Caco-2 (cell line): ENCODE data around the gene TIMP3. TPM values are rescaled to one million over a fixed set of nuclear protein-coding genes. Genes with fewer than 3 reads are reported as not detected.

ENCODE experiments used
- BruUV-seq: library from RNA; stranded (reverse); fragments of 400-500 nt; replicated peaks from 2 replicates; lab custom pipeline; 2021; lab: Mats Ljungman, UMichigan
- CTCF ChIA-PET: fragments of 300-600 bp; sonication (Branson Sonifier 250); formaldehyde crosslinking; loops from one replicate; lab custom pipeline; 2022; ENCODE audit warnings: antibody characterized with exemption; lab: Charles Lee
- POLR2A ChIA-PET: fragments of 300-600 bp; sonication (Branson Sonifier 250); formaldehyde crosslinking; loops from one replicate; lab custom pipeline; 2022; ENCODE audit warnings: antibody characterized with exemption; lab: Charles Lee
- DNase-seq, 2 experiments: peaks; one replicate each; pipeline versions ENCODE4 v3.0.0 to v3.0.0-alpha.2; 2020 to 2022
- H3K27me3 ChIP-seq: replicated peaks from 2 replicates; pipeline ENCODE4 v1.6.0; 2011; ENCODE audit warnings: low read length; ENCODE audit not compliant: control insufficient read depth, insufficient read depth
- H3K36me3 ChIP-seq: 2 replicates; pipeline ENCODE4 v1.5.1; 2011; ENCODE audit warnings: low read length; ENCODE audit not compliant: control insufficient read depth, insufficient read depth
- H3K4me1 ChIP-seq: fragments of 250-450 bp; sonication (Bioruptor Pico); 2 replicates; pipeline ENCODE4 v1.5.1; 2020; ENCODE audit warnings: mild to moderate bottlenecking
- H3K4me3 ChIP-seq: 2 replicates; pipeline ENCODE4 v1.5.1; 2011; ENCODE audit warnings: low read depth, mild to moderate bottlenecking, control low read depth, low read length
- H3K9me3 ChIP-seq: fragments of 250-450 bp; sonication (Bioruptor Pico); 2 replicates; pipeline ENCODE4 v1.5.1; 2020; ENCODE audit warnings: mild to moderate bottlenecking, moderate library complexity
- H3K27ac Mint-ChIP-seq: one replicate; pipeline ENCODE4 v1.8.0; 2022; ENCODE audit warnings: mixed read lengths; ENCODE audit not compliant: unreplicated experiment
- H3K27me3 Mint-ChIP-seq: one replicate; pipeline ENCODE4 v1.8.0; 2022; ENCODE audit warnings: mixed read lengths; ENCODE audit not compliant: insufficient read depth, unreplicated experiment
- H3K36me3 Mint-ChIP-seq: one replicate; pipeline ENCODE4 v1.8.0; 2022; ENCODE audit warnings: mild to moderate bottlenecking, mixed read lengths; ENCODE audit not compliant: insufficient read depth, unreplicated experiment
- H3K4me1 Mint-ChIP-seq: one replicate; pipeline ENCODE4 v1.8.0; 2022; ENCODE audit warnings: low read depth, mixed read lengths; ENCODE audit not compliant: unreplicated experiment
- H3K4me3 Mint-ChIP-seq: one replicate; pipeline ENCODE4 v1.8.0; 2022; ENCODE audit warnings: mild to moderate bottlenecking, moderate library complexity, mixed read lengths; ENCODE audit not compliant: unreplicated experiment
- H3K9me3 Mint-ChIP-seq: one replicate; pipeline ENCODE4 v1.8.0; 2022; ENCODE audit warnings: mixed read lengths; ENCODE audit not compliant: unreplicated experiment
- CTCF ChIP-seq, 2 experiments: fragments of 200-600 bp in 1 of 2; IDR thresholded peaks; 1 replicate in 1 of 2; 2 replicates in 1 of 2; pipeline versions ENCODE4 v1.5.1 to v1.8.0; 2011 to 2022; ENCODE audit warnings: antibody characterized with exemption in 1 of 2, control low read depth in 1 of 2, inconsistent platforms in 1 of 2, low read depth in 1 of 2, low read length in 1 of 2, mild to moderate bottlenecking in 1 of 2, moderate library complexity in 1 of 2; ENCODE audit not compliant: insufficient read depth in 1 of 2, severe bottlenecking in 1 of 2, unreplicated experiment in 1 of 2
- intact Hi-C: fragments of 100-400 bp; cut with micrococcal nuclease; formaldehyde crosslinking; loops from one replicate; pipeline ENCODE4 v1.10.0; 2022; ENCODE audit not compliant: unreplicated experiment
- total RNA-seq: library from RNA; stranded (reverse); gene quantifications from 2 replicates; pipeline ENCODE4 v1.2.3, GENCODE V29; 2022

Gene TIMP3
- total RNA-seq, 1 experiment from 2014 or later, result 86.4 TPM

GRCh38 chr22:32794449-32795213 is 6.9 kb upstream of the TIMP3 start:
- Histone ChIP-seq H3K9me3 (peaks cover 17% of the 10 kb centered on the region), H3K4me1 (peaks cover 5% of the 10 kb centered on the region), H3K27me3 (no peaks in the 10 kb centered on the region), H3K4me3 (no peak overlapping the region), H3K36me3 (no peaks in the 10 kb centered on the region)
- ChIA-PET CTCF (interaction anchor here (0.5 kb wide), 1 partner anchor 557 kb away, joined by 4 read pairs; no protein-coding TSS in a partner anchor), POLR2A (no interaction called here)
- intact Hi-C loops, result no loop called here
- no peak for TF ChIP-seq CTCF (IDR thresholded peaks at IDR 0.05; ENCODE audit: insufficient read depth in 1 of 2, low read depth in 1 of 2, low read length in 1 of 2, severe bottlenecking in 1 of 2, unreplicated experiment in 1 of 2)
- no TSS peak for BruUV-seq
- Mint-ChIP-seq H3K27ac (no peak overlapping the region), H3K4me1 (peaks cover 5% of the 10 kb centered on the region), H3K9me3 (peaks cover 25% of the 10 kb centered on the region), H3K27me3 (no peaks in the 10 kb centered on the region), H3K36me3 (peaks cover 11% of the 10 kb centered on the region), H3K4me3 (no peak overlapping the region)
- no peak for DNase-seq

- ChIA-PET CTCF (interaction anchor here (2.1 kb wide), 1 partner anchor 167 kb away, joined by 9 read pairs; no protein-coding TSS in a partner anchor), POLR2A (interaction anchor here (0.6 kb wide), 1 partner anchor 102 kb away, joined by 3 read pairs; no protein-coding TSS in a partner anchor)
- Mint-ChIP-seq H3K9me3 (peaks cover 20% of the 10 kb centered on the region), H3K4me1 (no peaks in the 10 kb centered on the region), H3K27ac (peak overlapping the region; percentile 3), H3K4me3 (no peak overlapping the region), H3K27me3 (no peaks in the 10 kb centered on the region), H3K36me3 (peaks cover 5% of the 10 kb centered on the region)
- BruUV-seq, result no TSS peak
- intact Hi-C loops, result no loop called here
- Histone ChIP-seq H3K27me3 (no peaks in the 10 kb centered on the region), H3K9me3 (peaks cover 11% of the 10 kb centered on the region), H3K4me3 (no peak overlapping the region), H3K4me1 (no peaks in the 10 kb centered on the region), H3K36me3 (no peaks in the 10 kb centered on the region)
- no peak for DNase-seq
- no peak for TF ChIP-seq CTCF (IDR thresholded peaks at IDR 0.05; ENCODE audit: insufficient read depth in 1 of 2, low read depth in 1 of 2, low read length in 1 of 2, severe bottlenecking in 1 of 2, unreplicated experiment in 1 of 2)
These were observed 6.3 kb upstream of the TIMP3 start for GRCh38 chr22:32795214-32795596.

DNA sequence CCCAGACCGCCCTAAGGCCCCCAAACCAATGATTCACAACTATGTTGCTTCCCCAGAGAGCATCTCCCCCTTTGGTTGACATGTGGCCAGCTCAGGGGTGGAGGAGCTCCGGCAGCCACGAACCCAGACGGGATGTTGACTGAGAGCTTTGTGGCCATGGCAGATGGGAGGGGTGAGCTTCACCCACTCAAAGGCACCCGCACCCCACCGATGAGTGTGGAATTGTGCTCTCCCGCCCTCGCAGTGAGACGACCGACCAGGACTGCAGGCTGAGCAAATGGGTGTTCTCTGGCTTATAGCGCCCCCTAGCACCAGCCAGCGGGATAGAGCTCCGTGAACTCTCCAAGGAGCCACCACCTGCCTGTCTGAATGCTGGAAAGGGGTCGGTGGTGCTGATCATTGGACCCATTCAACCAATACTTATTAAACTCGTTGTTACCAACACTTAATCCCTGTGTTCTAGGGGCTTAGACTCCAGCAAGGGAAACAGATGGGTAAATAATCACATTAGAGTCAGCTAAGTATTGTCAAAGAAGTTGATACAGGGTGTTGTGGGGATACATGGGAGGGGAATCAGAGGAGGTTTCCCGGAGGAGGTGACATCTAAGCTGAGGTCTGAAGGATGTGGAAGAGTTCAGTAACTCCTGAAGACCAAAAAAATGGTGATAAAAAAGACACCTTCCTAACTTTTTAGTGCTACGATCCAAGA is 4.5 kb upstream of the TIMP3 start:
- Mint-ChIP-seq H3K4me3 (no peak overlapping the region), H3K36me3 (peaks cover 10% of the 10 kb centered on the region), H3K27me3 (no peaks in the 10 kb centered on the region), H3K9me3 (peaks cover 17% of the 10 kb centered on the region), H3K4me1 (no peaks in the 10 kb centered on the region), H3K27ac (peak overlapping the region; percentile 17)
- TF ChIP-seq CTCF (IDR thresholded peaks at IDR 0.05; ENCODE audit: insufficient read depth in 1 of 2, low read depth in 1 of 2, low read length in 1 of 2, severe bottlenecking in 1 of 2, unreplicated experiment in 1 of 2), result peak; percentile 68 to 72
- intact Hi-C loops, result loop anchor here (1.0 kb wide), 2 partner anchors 137 to 268 kb away; no protein-coding TSS in a partner anchor
- POLR2A ChIA-PET, result interaction anchor here (0.6 kb wide), 1 partner anchor 17 kb away, joined by 3 read pairs; no protein-coding TSS in a partner anchor
- H3K4me3 ChIP-seq, result no peak overlapping the region
- no TSS peak for BruUV-seq
- DNase-seq, result peak; percentile 58 to 63
- peaks cover 6% of the 10 kb centered on the region for H3K4me1 ChIP-seq
- H3K36me3 ChIP-seq, result no peaks in the 10 kb centered on the region
- CTCF ChIA-PET, result interaction anchor here (0.5 to 2.4 kb wide), 14 partner anchors 10 to 269 kb away, joined by 3 to 17 read pairs (median 4); no protein-coding TSS in a partner anchor
- H3K9me3 ChIP-seq, result no peaks in the 10 kb centered on the region
- H3K27me3 ChIP-seq, result no peaks in the 10 kb centered on the region
